ENCODE results near the gene HPSE2.
A peak's percentile ranks its signal among the peaks of the same experiment; 100 is the strongest.
"Not testable (repeated sequence)": the region's sequence is repeated elsewhere in the genome, so short reads cannot be mapped to it uniquely, and the experiment has no call there.

The HPSE2 gene

GRCh38 chr10:98916526-98917125, 319.0 kb downstream of the HPSE2 start:
- DNase-seq: no peak

GRCh38 chr10:98915911-98916310, 319.7 kb downstream of the HPSE2 start:
- no peak for DNase-seq

GRCh38 chr10:98910546-98910945, 325.1 kb downstream of the HPSE2 start:
- no peak for DNase-seq

GRCh38 chr10:98910048-98910447, 325.6 kb downstream of the HPSE2 start:
- DNase-seq: no peak

- DNase-seq: no peak
Observed at GRCh38 chr10:98908868-98909267, 326.8 kb downstream of the HPSE2 start.

- not testable (repeated sequence) for DNase-seq
Observed at GRCh38 chr10:98908247-98908646, 327.4 kb downstream of the HPSE2 start.

- DNase-seq: no peak
Observed at GRCh38 chr10:98901441-98902110, 334.1 kb downstream of the HPSE2 start.

GRCh38 chr10:98899018-98899417, 336.6 kb downstream of the HPSE2 start:
- no peak for DNase-seq

- peak; percentile 13 for DNase-seq
Observed at GRCh38 chr10:98892523-98892922, 343.1 kb downstream of the HPSE2 start.

- no peak for DNase-seq
Observed at GRCh38 chr10:98886686-98887085, 349.0 kb downstream of the HPSE2 start.

GRCh38 chr10:98885378-98885777, 350.3 kb downstream of the HPSE2 start:
- no peak for DNase-seq

GRCh38 chr10:98881789-98882188, 353.9 kb downstream of the HPSE2 start:
- no peak for DNase-seq

GRCh38 chr10:98880971-98881370, 354.7 kb downstream of the HPSE2 start:
- DNase-seq: no peak

GRCh38 chr10:98878921-98879320, 356.7 kb downstream of the HPSE2 start:
- no peak for DNase-seq

- peak; percentile 19 for DNase-seq
Observed at GRCh38 chr10:98878418-98878817, 357.2 kb downstream of the HPSE2 start.

GRCh38 chr10:98861962-98862361, 373.7 kb downstream of the HPSE2 start:
- DNase-seq: no peak

GRCh38 chr10:98858525-98858924, 377.1 kb downstream of the HPSE2 start:
- no peak for DNase-seq

- no peak for DNase-seq
Observed at GRCh38 chr10:98855403-98856189, 380.1 kb downstream of the HPSE2 start.

GRCh38 chr10:98852686-98853085, 383.0 kb downstream of the HPSE2 start:
- no peak for DNase-seq

GRCh38 chr10:98848361-98848760, 387.3 kb downstream of the HPSE2 start:
- DNase-seq: no peak

- no peak for DNase-seq
Observed at GRCh38 chr10:98846787-98847186, 388.9 kb downstream of the HPSE2 start.

GRCh38 chr10:98833542-98833941, 402.1 kb downstream of the HPSE2 start:
- DNase-seq: no peak

- DNase-seq: no peak
Observed at GRCh38 chr10:98832738-98833137, 402.9 kb downstream of the HPSE2 start.

- no peak for DNase-seq
Observed at GRCh38 chr10:98832196-98832595, 403.5 kb downstream of the HPSE2 start.

Measured in kidney glomerular epithelial cell (primary cell).